Neural crest cell (in vitro differentiated cells): ENCODE data around the gene ITSN2. TPM values are rescaled to one million over a fixed set of nuclear protein-coding genes. Genes with fewer than 3 reads are reported as not detected.

Experiments
- DNase-seq: peaks from one replicate; pipeline ENCODE4 v3.0.0; 2021; ENCODE audit warnings: low read depth, mixed read lengths, low spot score
- H3K27ac Mint-ChIP-seq: one replicate; pipeline ENCODE4 v1.8.0; 2021; ENCODE audit warnings: mild to moderate bottlenecking, mixed read lengths; ENCODE audit not compliant: unreplicated experiment
- H3K27me3 Mint-ChIP-seq: 2 replicates; pipeline ENCODE4 v1.8.0; 2021; ENCODE audit warnings: low read depth, mild to moderate bottlenecking, mixed read lengths
- H3K36me3 Mint-ChIP-seq: 2 replicates; pipeline ENCODE4 v1.8.0; 2021; ENCODE audit warnings: low read depth, mild to moderate bottlenecking, mixed read lengths
- H3K4me1 Mint-ChIP-seq: 2 replicates; pipeline ENCODE4 v1.8.0; 2021; ENCODE audit warnings: mixed read lengths
- H3K4me3 Mint-ChIP-seq: one replicate; pipeline ENCODE4 v1.8.0; 2021; ENCODE audit warnings: mild to moderate bottlenecking, mixed read lengths
- H3K9me3 Mint-ChIP-seq: 2 replicates; pipeline ENCODE4 v1.8.0; 2021; ENCODE audit warnings: mixed read lengths
- CTCF ChIP-seq: fragments of 200-600 bp; sonication (generic); conservative IDR thresholded peaks from 2 replicates; pipeline ENCODE4 v1.5.0; 2021; ENCODE audit warnings: antibody characterized with exemption, mild to moderate bottlenecking
- total RNA-seq: library from RNA; stranded (reverse); gene quantifications from 2 replicates; pipeline ENCODE4 v1.2.1, GENCODE V29; 2021

ITSN2 gene
- total RNA-seq, 1 donor from 2014 or later, result 13.6 TPM

- TF ChIP-seq CTCF, result no peak
- Mint-ChIP-seq H3K27me3 (no peaks in the 10 kb centered on the region), H3K36me3 (no peaks in the 10 kb centered on the region), H3K4me1 (no peaks in the 10 kb centered on the region), H3K9me3 (no peaks in the 10 kb centered on the region), H3K4me3 (no peak overlapping the region), H3K27ac (no peak overlapping the region)
- DNase-seq, result no peak
Measured at GRCh38 chr2:24330161-24330560, 30.2 kb downstream of the ITSN2 start.

DNA sequence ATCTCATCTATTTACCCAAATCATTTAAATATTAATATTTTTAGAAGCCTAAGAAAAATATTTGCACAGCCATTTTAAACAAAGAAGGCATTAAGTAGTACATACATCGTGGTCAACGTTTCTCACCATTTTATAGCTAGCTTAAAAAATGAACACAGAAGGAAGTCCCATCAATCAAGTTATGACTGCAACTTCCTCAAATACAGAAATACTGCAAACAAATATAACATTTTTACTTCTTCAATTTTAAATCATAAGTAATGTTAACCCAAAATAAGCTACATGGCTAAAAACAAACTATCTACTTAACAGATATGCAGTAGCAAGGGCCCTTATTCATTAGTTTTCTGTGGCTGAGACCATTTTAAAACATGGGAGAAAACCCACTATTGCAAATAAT lies 30.6 kb downstream of the ITSN2 start:
- Mint-ChIP-seq H3K9me3 (no peaks in the 10 kb centered on the region), H3K36me3 (no peaks in the 10 kb centered on the region), H3K27ac (no peak overlapping the region), H3K27me3 (no peaks in the 10 kb centered on the region), H3K4me3 (no peak overlapping the region), H3K4me1 (no peaks in the 10 kb centered on the region)
- TF ChIP-seq CTCF, result no peak
- no peak for DNase-seq

GRCh38 chr2:24328010-24328409 lies 32.3 kb downstream of the ITSN2 start:
- TF ChIP-seq CTCF, result no peak
- Mint-ChIP-seq H3K9me3 (peaks cover 3% of the 10 kb centered on the region), H3K27ac (no peak overlapping the region), H3K27me3 (no peaks in the 10 kb centered on the region), H3K4me1 (no peaks in the 10 kb centered on the region), H3K4me3 (no peak overlapping the region), H3K36me3 (no peaks in the 10 kb centered on the region)
- no peak for DNase-seq

- Mint-ChIP-seq H3K27me3 (no peaks in the 10 kb centered on the region), H3K4me1 (no peaks in the 10 kb centered on the region)
Measured at GRCh38 chr2:24317491-24317920, 42.8 kb downstream of the ITSN2 start.

DNA sequence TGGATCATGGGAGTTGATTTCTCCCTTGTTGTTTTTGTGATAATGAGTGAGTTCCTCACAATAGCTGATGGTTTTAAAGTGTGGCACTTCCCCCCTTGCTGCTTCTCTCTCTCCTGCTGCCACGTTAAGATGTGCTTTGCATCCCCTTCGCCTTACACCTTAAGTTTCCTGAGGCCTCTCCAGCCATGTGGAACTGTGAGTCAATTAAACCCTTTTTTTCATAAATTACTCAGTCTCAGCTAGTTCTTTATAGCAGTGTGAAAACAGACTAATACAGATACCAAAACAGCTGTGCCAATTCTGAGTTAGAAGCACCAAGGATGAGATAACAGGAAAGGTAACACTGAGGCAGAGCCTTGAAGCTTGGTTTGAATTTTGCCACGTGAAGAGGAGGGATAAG lies 44.7 kb downstream of the ITSN2 start:
- peaks cover 4% of the 10 kb centered on the region for H3K4me1 Mint-ChIP-seq
- H3K4me3 Mint-ChIP-seq, result no peak overlapping the region
- TF ChIP-seq CTCF, result no peak
- H3K36me3 Mint-ChIP-seq, result peaks cover 6% of the 10 kb centered on the region
- H3K9me3 Mint-ChIP-seq, result peaks cover 3% of the 10 kb centered on the region
- H3K27me3 Mint-ChIP-seq, result no peaks in the 10 kb centered on the region
- DNase-seq, result no peak
- no peak overlapping the region for H3K27ac Mint-ChIP-seq

More at GRCh38 chr2:24317491-24317920, 42.8 kb downstream of the ITSN2 start:
- no peak for TF ChIP-seq CTCF
- H3K27ac Mint-ChIP-seq, result no peak overlapping the region
- peaks cover 3% of the 10 kb centered on the region for H3K9me3 Mint-ChIP-seq
- H3K36me3 Mint-ChIP-seq, result peaks cover 6% of the 10 kb centered on the region
- no peak for DNase-seq
- H3K4me3 Mint-ChIP-seq, result no peak overlapping the region
